ENCODE data around the gene FFAR3. TPM values are rescaled to one million over a fixed set of nuclear protein-coding genes. Genes with fewer than 3 reads are reported as not detected.

FFAR3 gene
- total and polyA plus RNA-seq, 2 of the 8 experiments (the other 6 are each of a cell fraction or from before 2014, with no cell fraction given): not detected

GRCh38 chr19:35396240-35396885 lies 38.1 kb downstream of the FFAR3 start:
- no peaks in the 10 kb centered on the region for H4K20me1 ChIP-seq (replicated peaks in 1 of 2; ENCODE audit: control insufficient read depth in 1 of 2, insufficient read depth in 2 of 2, low read length in 2 of 2)
- H2AK5ac ChIP-seq (ENCODE audit: low read depth, low read length): no peak overlapping the region
- no peak overlapping the region for H3K27ac ChIP-seq (ENCODE audit: low read depth, low read length)
- H3K9me3 ChIP-seq (ENCODE audit: insufficient read depth in 2 of 2, low read depth in 1 of 2, low read length in 1 of 2): no peaks in the 10 kb centered on the region
- ChIA-PET CTCF (ENCODE audit: partially characterized antibody) (interaction anchor here (1.7 kb wide), 1 partner anchor 24 kb away, joined by 4 read pairs; no protein-coding TSS in a partner anchor), POLR2A (ENCODE audit: partially characterized antibody) (no interaction called here)
- H4K5ac ChIP-seq (ENCODE audit: insufficient read length, low read depth, low read length): no peak overlapping the region
- no peak overlapping the region for H2BK5ac ChIP-seq (ENCODE audit: low read depth, low read length)
- no peak for DNase-seq (ENCODE audit: low read depth in 1 of 2, low spot score in 2 of 2)
- no peak overlapping the region for H2AFZ ChIP-seq (ENCODE audit: low read length)
- WGBS, 2 experiments (ENCODE audit: extremely low coverage in 1 of 2, insufficient coverage in 1 of 2, insufficient read length in 1 of 2, insufficient replicate concordance in 2 of 2, low coverage in 1 of 2, low lambda C conversion rate in 2 of 2, missing lambda C conversion rate in 1 of 2): 89% methylated on average over 14 of the region's 14 CpGs; no CpG with 5 or more reads in 1 of the 2 experiments
- no peak overlapping the region for H3K56ac ChIP-seq (replicated peaks; ENCODE audit: insufficient read length, low read depth, low read length)
- no peaks in the 10 kb centered on the region; a peak in 1 of 8 replicates for H3K36me3 ChIP-seq (ENCODE audit: control insufficient read depth in 2 of 4, insufficient read depth in 4 of 4, low read length in 3 of 4)
- H2BK12ac ChIP-seq (ENCODE audit: low read depth, low read length): no peak overlapping the region
- H3K27me3 ChIP-seq (replicated peaks in 1 of 4; ENCODE audit: control insufficient read depth in 3 of 4, extremely low read depth in 1 of 4, insufficient read depth in 3 of 4, low read length in 3 of 4): 0 out of 7 replicates have a peak, but pooled peaks cover 0 to 2% (median 0%) of the 10 kb centered on the region in 4 experiments
- no peak overlapping the region for H3K4me2 ChIP-seq (ENCODE audit: insufficient read depth in 1 of 2, low read depth in 2 of 2, low read length in 2 of 2)
- no peak overlapping the region for H3K14ac ChIP-seq (ENCODE audit: insufficient read length)
- peaks cover 7% of the 10 kb centered on the region; the same call in 1 of the 2 replicates for H3K23me2 ChIP-seq (ENCODE audit: low read depth, low read length)
- H3K79me1 ChIP-seq (ENCODE audit: low read depth, low read length): no peaks in the 10 kb centered on the region
- H4K8ac ChIP-seq (ENCODE audit: extremely low read depth, insufficient read depth, low read length): no peak overlapping the region
- no peak overlapping the region for H3K4ac ChIP-seq (replicated peaks; ENCODE audit: insufficient read length, low read depth, low read length)
- no peak for TF ChIP-seq CHD1 (IDR thresholded peaks at IDR 0.05; ENCODE audit: low read depth, low read length)
- no peak for TF ChIP-seq SAP30 (IDR thresholded peaks at IDR 0.05; ENCODE audit: insufficient read depth, insufficient replicate concordance, low read length)
- TF ChIP-seq CEBPB (IDR thresholded peaks at IDR 0.05; ENCODE audit: low read depth, low read length): no peak
- TF ChIP-seq FOSL1 (IDR thresholded peaks at IDR 0.05; ENCODE audit: insufficient read depth, low read depth, low read length): no peak
- no peak for TF ChIP-seq MAX (IDR thresholded peaks at IDR 0.05)
- TF ChIP-seq NANOG (IDR thresholded peaks at IDR 0.05; ENCODE audit: insufficient read depth, low read depth, low read length, poor library complexity, severe bottlenecking): no peak
- no peak for TF ChIP-seq CHD2 (IDR thresholded peaks at IDR 0.05; ENCODE audit: low read length)
- TF ChIP-seq EGR1 (IDR thresholded peaks at IDR 0.05; ENCODE audit: borderline replicate concordance, low read depth, low read length): no peak
- no peak for TF ChIP-seq TCF12 (IDR thresholded peaks at IDR 0.05; ENCODE audit: low read depth, low read length)
- no peak for TF ChIP-seq GTF2F1 (IDR thresholded peaks at IDR 0.05; ENCODE audit: borderline replicate concordance, low read depth, low read length)
- TF ChIP-seq RBBP5 (IDR thresholded peaks at IDR 0.05; ENCODE audit: borderline replicate concordance, low read depth, low read length): no peak
- TF ChIP-seq POLR2AphosphoS5 (IDR thresholded peaks at IDR 0.05; ENCODE audit: low read depth, low read length): no peak
- H3K4me3 ChIP-seq (ENCODE audit: extremely low read depth in 1 of 4, insufficient read depth in 2 of 4, low read depth in 3 of 4, low read length in 4 of 4): no peak overlapping the region
- no peak overlapping the region for H2BK120ac ChIP-seq (replicated peaks; ENCODE audit: low read depth, low read length)
- no peak overlapping the region for H3K18ac ChIP-seq (ENCODE audit: extremely low read depth, low read length)
- no peak overlapping the region for H2BK15ac ChIP-seq (ENCODE audit: low read length)
- no peak for FAIRE-seq
- no peaks in the 10 kb centered on the region for H3K79me2 ChIP-seq (ENCODE audit: control insufficient read depth in 1 of 2, insufficient read depth in 2 of 2, low read length in 2 of 2)
- H4K91ac ChIP-seq (replicated peaks; ENCODE audit: insufficient read length, low read length): no peak overlapping the region
- H3K23ac ChIP-seq (ENCODE audit: insufficient read length): no peak overlapping the region
- H2BK20ac ChIP-seq (ENCODE audit: low read length): no peak overlapping the region
- no peak overlapping the region for H3K9ac ChIP-seq (replicated peaks in 1 of 4; ENCODE audit: extremely low read depth in 1 of 4, low read depth in 3 of 4, low read length in 3 of 4)
- no peaks in the 10 kb centered on the region for H3K4me1 ChIP-seq (replicated peaks in 1 of 4; ENCODE audit: control insufficient read depth in 3 of 4, insufficient read depth in 4 of 4, low read length in 3 of 4)

Data from H1 (cell line).